LNCAP (cell line): ENCODE measurements around the gene ASTN2.

Experiments used
- TF ChIP-seq, protein P1 (sequence below): fragments of 450-650 bp; IDR thresholded peaks from 2 replicates; pipeline ENCODE4 v1.5.1; 2017; ENCODE audit warnings: mild to moderate bottlenecking

Gene ASTN2

DNA sequence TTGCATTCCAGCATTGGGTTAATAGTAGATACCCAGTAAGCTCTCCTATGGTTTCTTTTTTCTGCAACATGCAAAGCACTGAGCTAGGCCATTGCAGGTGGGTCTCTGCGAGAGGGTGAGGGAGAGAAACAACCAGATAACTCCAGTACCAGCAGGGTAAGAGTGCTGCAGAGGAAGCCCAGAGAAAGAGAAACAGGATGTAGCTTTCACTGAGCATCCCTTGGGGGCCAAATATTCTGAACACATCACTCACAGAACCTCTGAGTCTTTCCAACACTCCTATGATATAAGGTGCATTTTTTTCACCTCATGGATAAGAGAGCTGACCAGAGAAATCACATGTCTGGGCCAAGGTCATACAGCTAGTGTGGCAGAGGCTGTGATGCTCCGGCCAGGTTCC lies 651.1 kb downstream of the ASTN2 start:
- TF ChIP-seq, protein P1, sequence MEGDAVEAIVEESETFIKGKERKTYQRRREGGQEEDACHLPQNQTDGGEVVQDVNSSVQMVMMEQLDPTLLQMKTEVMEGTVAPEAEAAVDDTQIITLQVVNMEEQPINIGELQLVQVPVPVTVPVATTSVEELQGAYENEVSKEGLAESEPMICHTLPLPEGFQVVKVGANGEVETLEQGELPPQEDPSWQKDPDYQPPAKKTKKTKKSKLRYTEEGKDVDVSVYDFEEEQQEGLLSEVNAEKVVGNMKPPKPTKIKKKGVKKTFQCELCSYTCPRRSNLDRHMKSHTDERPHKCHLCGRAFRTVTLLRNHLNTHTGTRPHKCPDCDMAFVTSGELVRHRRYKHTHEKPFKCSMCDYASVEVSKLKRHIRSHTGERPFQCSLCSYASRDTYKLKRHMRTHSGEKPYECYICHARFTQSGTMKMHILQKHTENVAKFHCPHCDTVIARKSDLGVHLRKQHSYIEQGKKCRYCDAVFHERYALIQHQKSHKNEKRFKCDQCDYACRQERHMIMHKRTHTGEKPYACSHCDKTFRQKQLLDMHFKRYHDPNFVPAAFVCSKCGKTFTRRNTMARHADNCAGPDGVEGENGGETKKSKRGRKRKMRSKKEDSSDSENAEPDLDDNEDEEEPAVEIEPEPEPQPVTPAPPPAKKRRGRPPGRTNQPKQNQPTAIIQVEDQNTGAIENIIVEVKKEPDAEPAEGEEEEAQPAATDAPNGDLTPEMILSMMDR, result no peak

DNA sequence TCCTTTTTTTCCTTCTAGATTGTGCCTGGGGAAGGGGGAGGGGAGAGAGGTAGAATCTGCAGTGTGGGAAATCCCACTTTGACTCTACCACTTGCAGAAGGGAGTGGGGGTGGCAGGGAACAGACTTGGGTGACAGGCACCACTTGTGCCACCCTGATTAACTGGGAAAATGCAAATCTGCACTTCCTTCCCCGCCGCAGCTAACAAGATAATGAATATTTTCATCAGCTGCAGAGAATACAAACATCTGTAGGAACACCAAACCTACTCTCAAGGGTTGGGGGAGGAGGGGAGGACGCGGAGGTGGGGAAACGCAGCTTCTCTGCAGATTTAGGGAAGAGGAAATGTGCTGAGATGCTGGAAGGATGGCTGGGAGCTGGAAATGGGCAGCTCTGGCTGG lies 654.2 kb downstream of the ASTN2 start:
- TF ChIP-seq, protein P1, result no peak

DNA sequence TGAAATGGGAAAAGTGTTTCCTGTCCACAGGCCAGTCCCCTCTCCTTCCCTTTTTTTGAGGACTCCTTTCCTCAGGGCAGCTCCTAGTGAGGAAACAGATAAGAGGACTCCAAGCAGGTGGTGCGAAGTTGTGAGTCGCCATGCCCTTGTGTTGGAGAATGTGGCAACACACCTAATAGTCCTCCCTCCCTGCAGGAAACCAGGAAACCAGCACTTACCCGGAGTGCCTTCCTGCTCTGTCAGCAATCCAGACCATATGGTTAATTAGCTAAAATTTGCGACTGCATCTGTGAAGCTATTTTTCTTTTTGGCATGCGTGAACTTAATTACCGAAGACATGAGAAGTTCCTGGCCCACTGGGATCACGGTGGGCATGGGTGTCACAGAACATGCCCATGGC lies 657.8 kb downstream of the ASTN2 start:
- TF ChIP-seq, protein P1, result no peak

DNA sequence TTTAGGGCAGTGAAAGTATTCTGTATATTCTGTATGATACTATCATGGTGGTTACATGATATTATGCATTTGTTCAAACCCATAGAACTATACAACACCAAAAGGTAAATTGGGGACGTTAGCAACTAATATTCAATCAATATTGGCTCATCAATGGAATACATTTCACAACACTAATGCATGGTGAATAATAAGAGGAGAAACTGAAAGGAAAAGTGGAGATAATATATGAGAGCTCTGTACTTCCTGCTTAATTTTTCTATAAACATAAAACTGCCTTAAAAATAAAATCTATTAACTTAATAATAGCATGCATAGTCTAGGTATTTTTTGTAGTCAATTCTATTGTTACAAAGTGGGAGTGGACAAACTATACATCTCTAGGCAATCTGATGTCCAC lies 661.5 kb downstream of the ASTN2 start:
- TF ChIP-seq, protein P1, result no peak

DNA sequence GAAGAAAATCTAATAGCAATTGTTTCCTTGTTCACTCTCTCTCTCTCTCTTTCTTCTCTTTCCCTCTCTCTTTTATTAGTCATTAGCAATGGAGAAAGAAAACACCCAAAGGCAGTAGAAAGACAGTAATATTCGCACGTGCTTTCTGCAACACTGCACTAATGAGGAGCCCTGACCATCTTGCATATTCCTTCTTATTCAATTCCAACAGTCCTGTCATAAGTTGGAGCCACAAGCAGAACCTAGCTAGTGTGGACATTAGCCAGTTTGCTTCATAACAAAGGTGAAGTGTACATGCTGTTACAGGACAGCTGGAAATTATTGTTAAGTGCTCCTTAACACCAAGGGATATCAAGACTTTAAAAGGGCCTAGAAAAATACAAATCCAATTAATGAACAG lies 664.3 kb downstream of the ASTN2 start:
- TF ChIP-seq, protein P1, result no peak

DNA sequence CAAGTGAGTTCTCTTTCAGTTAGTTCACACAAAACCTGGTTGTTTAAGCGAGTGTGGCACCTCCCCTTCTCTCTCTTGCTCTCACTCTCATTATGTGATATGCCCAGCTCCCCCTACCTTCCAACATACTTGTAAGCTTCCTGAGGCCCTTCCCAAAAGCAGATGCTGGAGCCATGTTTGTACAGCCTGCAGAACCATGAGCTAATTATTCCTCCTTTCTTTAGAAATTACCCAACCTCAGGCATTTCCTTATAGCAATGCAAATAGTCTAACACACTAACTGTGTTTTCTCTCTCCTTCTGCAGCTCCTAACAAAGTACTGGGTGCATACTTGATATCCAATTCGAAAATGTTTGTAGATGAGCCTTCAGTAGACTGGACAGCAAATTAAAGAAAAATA lies 665.1 kb downstream of the ASTN2 start:
- TF ChIP-seq, protein P1, result no peak

DNA sequence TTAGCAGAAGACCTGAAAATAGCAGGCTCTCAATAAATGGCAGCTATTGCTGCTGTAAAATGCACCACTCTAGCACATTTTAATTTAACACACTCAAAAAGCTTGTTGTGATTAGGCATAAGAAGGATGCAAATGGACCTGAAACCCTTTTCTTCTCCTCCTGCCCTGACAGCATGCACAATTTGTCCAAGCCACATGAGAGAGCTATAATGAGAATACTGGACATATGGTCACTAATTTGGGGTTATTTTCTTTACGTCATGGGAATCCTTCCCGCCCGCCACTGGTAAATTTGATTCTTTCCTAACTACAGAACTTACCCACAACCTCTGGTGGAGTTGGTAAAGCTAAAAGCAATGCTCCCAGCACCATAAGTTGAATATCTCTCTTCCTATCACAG lies 665.7 kb downstream of the ASTN2 start:
- TF ChIP-seq, protein P1, result no peak

DNA sequence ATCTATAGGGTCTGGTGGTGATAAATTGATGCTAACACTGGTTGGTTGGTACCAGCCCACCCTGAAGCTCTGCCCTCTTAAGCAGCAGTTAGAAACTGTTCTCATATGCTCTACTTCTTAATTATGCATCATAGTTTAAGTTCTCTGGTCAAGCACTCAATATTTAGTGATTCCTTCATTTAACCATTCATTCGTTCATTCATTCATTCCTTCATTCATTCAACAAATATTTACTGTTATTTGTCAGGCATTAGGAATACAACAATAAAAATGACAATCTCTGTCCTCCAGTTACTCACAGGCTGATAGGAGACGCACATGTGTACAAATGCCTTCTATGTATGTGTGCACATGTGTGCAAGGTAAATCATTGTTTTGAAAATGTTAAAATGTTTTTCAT lies 673.1 kb downstream of the ASTN2 start:
- TF ChIP-seq, protein P1, result no peak
